ENCODE results near the gene TTC9. TPM values are rescaled to one million over a fixed set of nuclear protein-coding genes. Genes with fewer than 3 reads are reported as not detected.
A peak's percentile ranks its signal among the peaks of the same experiment; 100 is the strongest.

Gene TTC9
- total and polyA plus RNA-seq, 10 of the 15 experiments (the other 5 are each of a cell fraction or from before 2014, with no cell fraction given), result 0.87 to 15.8 (median 7.8) TPM

- TF ChIP-seq ZBTB40 (IDR thresholded peaks at IDR 0.05; ENCODE audit: borderline replicate concordance) (no peak), NR2F1 (conservative IDR thresholded peaks at IDR 0.05) (peak; percentile 92), MEF2B (IDR thresholded peaks at IDR 0.05; ENCODE audit: partially characterized antibody, poor library complexity, severe bottlenecking) (peak; percentile 78), BACH1 (IDR thresholded peaks at IDR 0.05; ENCODE audit: borderline replicate concordance) (0 out of 2 replicates have a peak, but pooled peaks have one; percentile 45), RCOR1 (conservative IDR thresholded peaks at IDR 0.05; ENCODE audit: low read depth, low read length) (no peak), HSF1 (IDR thresholded peaks at IDR 0.05; ENCODE audit: low read depth, low read length) (no peak), NR2C1 (IDR thresholded peaks at IDR 0.05) (no peak), MTA3 (IDR thresholded peaks at IDR 0.05; ENCODE audit: borderline replicate concordance, low read length) (peak; percentile 73; the same call in 1 of the 2 replicates)
Observed at GRCh38 chr14:70665448-70666360, 24.0 kb downstream of the TTC9 start (continued).

Measured in GM12878 (cell line).